ENCODE measurements around the gene RNU2-63P. TPM values are rescaled to one million over a fixed set of nuclear protein-coding genes. Genes with fewer than 3 reads are reported as not detected.
"Not testable (repeated sequence)": the region's sequence is repeated elsewhere in the genome, so short reads cannot be mapped to it uniquely, and the experiment has no call there.

RNU2-63P gene
- total RNA-seq, 1 donor from 2014 or later = not detected

DNA sequence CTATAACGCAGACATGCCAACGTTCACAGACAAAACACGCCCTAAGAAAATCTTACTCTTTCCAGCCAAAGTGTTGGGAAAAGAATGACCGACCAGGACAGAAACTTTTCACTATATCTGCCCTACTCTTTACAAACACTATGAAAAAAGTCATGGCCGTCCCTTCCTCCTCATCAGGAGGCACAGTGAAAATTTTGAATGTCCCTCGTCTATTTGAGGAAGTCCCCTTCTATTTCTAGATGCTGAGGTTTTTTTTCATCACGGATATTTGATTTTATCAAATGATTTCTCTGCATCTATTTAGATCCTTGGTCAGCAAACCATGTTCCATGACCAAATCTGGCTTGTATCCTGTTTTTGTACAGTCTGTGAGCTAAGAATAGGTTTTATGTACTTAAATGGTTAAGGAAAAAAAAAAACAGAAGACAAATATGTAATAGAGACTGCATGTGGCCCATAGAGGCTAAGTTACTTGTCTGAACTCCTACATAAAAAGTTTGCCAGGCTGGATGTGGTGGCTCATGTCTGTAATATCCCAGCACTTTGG, 22.0 kb downstream of the RNU2-63P start:
- not testable (repeated sequence) for H3K27me3 ChIP-seq (ENCODE audit: control insufficient read depth in 3 of 3, insufficient read depth in 3 of 3, low read length in 3 of 3); H3K36me3 ChIP-seq (ENCODE audit: control insufficient read depth in 3 of 3, insufficient read depth in 3 of 3, low read length in 3 of 3); H3K27ac ChIP-seq (ENCODE audit: low read depth, low read length); H3K4me1 ChIP-seq (ENCODE audit: control insufficient read depth in 3 of 3, insufficient read depth in 3 of 3, low read length in 3 of 3); H3K9ac ChIP-seq (ENCODE audit: low read depth in 1 of 3, low read length in 3 of 3); H3K9me3 ChIP-seq (ENCODE audit: control insufficient read depth in 3 of 3, low read length in 3 of 3); H3K4me3 ChIP-seq (ENCODE audit: low read length in 3 of 3)

DNA sequence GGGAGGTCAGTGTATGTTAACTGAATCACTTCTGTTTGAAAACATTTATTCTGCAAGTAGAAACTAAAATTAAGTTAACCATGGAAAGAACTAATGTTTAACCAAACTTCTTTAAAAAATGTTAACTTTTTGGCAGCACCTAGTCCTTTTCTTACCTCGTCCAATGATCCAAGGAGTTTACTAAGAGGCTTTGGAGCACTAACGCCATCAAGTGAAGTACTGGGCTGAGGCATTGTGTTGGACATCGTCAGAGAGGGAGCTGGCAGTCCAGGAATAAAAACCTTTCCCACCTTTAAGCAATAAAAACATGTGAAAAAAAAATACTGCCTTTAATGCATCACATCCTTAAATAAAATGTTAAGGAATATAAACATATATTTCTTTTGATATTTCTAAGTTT, 23.8 kb downstream of the RNU2-63P start:
- H3K9me3 ChIP-seq (ENCODE audit: control insufficient read depth in 3 of 3, low read length in 3 of 3); H3K4me3 ChIP-seq (ENCODE audit: low read length in 3 of 3); H3K27me3 ChIP-seq (ENCODE audit: control insufficient read depth in 3 of 3, insufficient read depth in 3 of 3, low read length in 3 of 3); H3K27ac ChIP-seq (ENCODE audit: low read depth, low read length); H3K4me1 ChIP-seq (ENCODE audit: control insufficient read depth in 3 of 3, insufficient read depth in 3 of 3, low read length in 3 of 3); H3K36me3 ChIP-seq (ENCODE audit: control insufficient read depth in 3 of 3, insufficient read depth in 3 of 3, low read length in 3 of 3); H3K9ac ChIP-seq (ENCODE audit: low read depth in 1 of 3, low read length in 3 of 3): not testable (repeated sequence)

DNA sequence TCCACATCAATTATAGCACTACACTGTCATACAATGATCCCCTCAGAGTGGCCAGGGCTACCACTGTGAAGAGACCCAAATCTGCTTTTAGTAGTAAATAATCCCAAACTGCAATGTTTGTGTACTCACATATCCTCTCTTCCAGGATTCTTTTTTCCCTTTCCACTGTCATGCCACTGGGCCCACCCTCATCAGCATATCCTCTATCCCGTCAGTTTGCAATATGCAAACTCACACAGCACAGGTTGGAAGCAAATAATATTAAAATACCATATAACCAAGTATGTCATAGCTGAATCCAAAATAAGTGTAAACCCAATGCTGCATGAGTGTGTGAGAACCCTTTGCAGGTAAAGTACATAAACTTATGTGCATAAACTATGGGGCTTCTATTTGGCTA, 28.9 kb downstream of the RNU2-63P start:
- not testable (repeated sequence) for H3K4me1 ChIP-seq (ENCODE audit: control insufficient read depth in 3 of 3, insufficient read depth in 3 of 3, low read length in 3 of 3); H3K9me3 ChIP-seq (ENCODE audit: control insufficient read depth in 3 of 3, low read length in 3 of 3); H3K27ac ChIP-seq (ENCODE audit: low read depth, low read length)

DNA sequence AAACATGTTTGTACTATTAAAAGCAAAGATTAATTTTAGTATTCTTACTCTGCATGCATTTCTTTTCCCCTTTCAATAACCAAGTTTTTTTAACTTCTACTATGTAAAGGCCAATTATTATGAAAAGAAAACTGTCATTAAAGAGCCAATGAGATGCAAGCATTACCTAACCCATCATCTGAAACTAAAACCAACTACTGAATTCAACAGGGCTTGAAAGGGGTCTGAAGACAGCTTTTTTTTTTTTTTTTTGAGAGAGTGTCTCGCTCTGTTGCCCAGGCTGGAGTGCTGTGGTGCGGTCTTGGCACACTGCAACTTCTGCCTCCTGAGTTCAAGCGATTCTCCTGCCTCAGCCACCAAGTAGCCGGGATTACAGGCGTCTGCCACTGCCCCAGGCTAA, 30.4 kb downstream of the RNU2-63P start:
- H3K4me3 ChIP-seq (ENCODE audit: low read length in 3 of 3); H3K9ac ChIP-seq (ENCODE audit: low read depth in 1 of 3, low read length in 3 of 3); H3K27ac ChIP-seq (ENCODE audit: low read depth, low read length); H3K9me3 ChIP-seq (ENCODE audit: control insufficient read depth in 3 of 3, low read length in 3 of 3); H3K27me3 ChIP-seq (ENCODE audit: control insufficient read depth in 3 of 3, insufficient read depth in 3 of 3, low read length in 3 of 3); H3K4me1 ChIP-seq (ENCODE audit: control insufficient read depth in 3 of 3, insufficient read depth in 3 of 3, low read length in 3 of 3); H3K36me3 ChIP-seq (ENCODE audit: control insufficient read depth in 3 of 3, insufficient read depth in 3 of 3, low read length in 3 of 3): not testable (repeated sequence)

More for the DNA sequence above, 28.9 kb downstream of the RNU2-63P start:
- H3K9ac ChIP-seq (ENCODE audit: low read depth in 1 of 3, low read length in 3 of 3); H3K36me3 ChIP-seq (ENCODE audit: control insufficient read depth in 3 of 3, insufficient read depth in 3 of 3, low read length in 3 of 3); H3K27me3 ChIP-seq (ENCODE audit: control insufficient read depth in 3 of 3, insufficient read depth in 3 of 3, low read length in 3 of 3); H3K4me3 ChIP-seq (ENCODE audit: low read length in 3 of 3): not testable (repeated sequence)

DNA sequence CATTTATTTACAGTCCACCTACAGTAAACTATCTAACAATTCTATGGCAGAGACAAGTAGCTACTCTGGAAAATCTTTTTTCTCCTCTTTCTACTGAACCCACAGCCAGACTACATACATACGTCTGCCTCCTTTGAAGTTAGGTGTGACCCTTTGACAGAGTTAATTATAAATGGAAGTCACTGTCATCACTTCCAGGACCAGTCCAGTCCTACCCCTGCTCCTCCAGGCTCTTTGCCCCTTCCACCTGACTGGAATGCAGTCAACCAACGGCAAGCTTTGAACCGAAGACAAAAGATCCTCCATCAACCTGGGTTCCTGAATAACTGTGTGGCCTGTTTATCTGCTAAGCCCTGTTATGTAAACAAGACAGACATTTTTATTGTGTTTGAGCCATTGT, 35.2 kb downstream of the RNU2-63P start:
- H3K36me3 ChIP-seq (ENCODE audit: control insufficient read depth in 3 of 3, insufficient read depth in 3 of 3, low read length in 3 of 3); H3K9me3 ChIP-seq (ENCODE audit: control insufficient read depth in 3 of 3, low read length in 3 of 3); H3K9ac ChIP-seq (ENCODE audit: low read depth in 1 of 3, low read length in 3 of 3); H3K4me1 ChIP-seq (ENCODE audit: control insufficient read depth in 3 of 3, insufficient read depth in 3 of 3, low read length in 3 of 3); H3K4me3 ChIP-seq (ENCODE audit: low read length in 3 of 3); H3K27me3 ChIP-seq (ENCODE audit: control insufficient read depth in 3 of 3, insufficient read depth in 3 of 3, low read length in 3 of 3); H3K27ac ChIP-seq (ENCODE audit: low read depth, low read length): not testable (repeated sequence)

DNA sequence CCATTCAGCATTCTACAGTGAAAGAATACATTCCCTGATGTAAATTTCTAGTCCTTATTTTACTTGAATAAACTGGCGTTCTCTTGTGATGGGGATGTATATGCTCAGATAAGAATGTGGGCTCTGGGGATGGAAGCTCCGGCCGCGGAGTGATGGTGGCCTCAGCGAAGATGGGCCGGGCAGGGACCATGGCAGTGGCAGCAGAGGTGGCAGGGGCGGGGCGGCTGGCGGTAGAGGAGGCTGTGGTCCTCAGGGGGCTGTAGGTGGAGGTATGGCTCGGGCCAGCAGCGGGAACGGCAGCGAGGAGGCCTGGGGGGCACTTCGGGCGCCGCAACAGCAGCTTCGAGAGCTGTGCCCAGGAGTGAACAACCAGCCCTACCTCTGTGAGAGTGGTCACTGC, 44.0 kb downstream of the RNU2-63P start:
- not testable (repeated sequence) for H3K27ac ChIP-seq (ENCODE audit: low read depth, low read length); H3K27me3 ChIP-seq (ENCODE audit: control insufficient read depth in 3 of 3, insufficient read depth in 3 of 3, low read length in 3 of 3); H3K9ac ChIP-seq (ENCODE audit: low read depth in 1 of 3, low read length in 3 of 3); H3K4me1 ChIP-seq (ENCODE audit: control insufficient read depth in 3 of 3, insufficient read depth in 3 of 3, low read length in 3 of 3); H3K9me3 ChIP-seq (ENCODE audit: control insufficient read depth in 3 of 3, low read length in 3 of 3); H3K36me3 ChIP-seq (ENCODE audit: control insufficient read depth in 3 of 3, insufficient read depth in 3 of 3, low read length in 3 of 3); H3K4me3 ChIP-seq (ENCODE audit: low read length in 3 of 3)

Small RNA genes within 50 kb of the gene (small RNA-seq; reads per million reads assigned to genes)
- 6.1 reads per million, percentile 91 among the genes with 10 or more reads in this experiment for gene RNU2-63P

Other genes starting within 250 kb of the RNU2-63P start
- 1.0 TPM for gene RGPD2, start 190.8 kb downstream of the RNU2-63P start, total RNA-seq
- gene KRCC1, start 39.2 kb upstream of the RNU2-63P start, total RNA-seq = 11.5 TPM
- 147 TPM for gene SMYD1, start 51.3 kb upstream of the RNU2-63P start, total RNA-seq
- gene FABP1, start 111.5 kb upstream of the RNU2-63P start, total RNA-seq = not detected
- 9.9 TPM for gene THNSL2, start 153.8 kb upstream of the RNU2-63P start, total RNA-seq

Measured in skeletal muscle tissue (tissue), 5 donors.